NCI-H2171 treated with DMSO at 0.1 percent for 48 hours (cell line): ENCODE results near the gene SLC6A15.

ENCODE experiments used
- DNase-seq: peaks from one replicate; lab custom pipeline; 2025; lab: John Stamatoyannopoulos, UW

SLC6A15 gene

DNA sequence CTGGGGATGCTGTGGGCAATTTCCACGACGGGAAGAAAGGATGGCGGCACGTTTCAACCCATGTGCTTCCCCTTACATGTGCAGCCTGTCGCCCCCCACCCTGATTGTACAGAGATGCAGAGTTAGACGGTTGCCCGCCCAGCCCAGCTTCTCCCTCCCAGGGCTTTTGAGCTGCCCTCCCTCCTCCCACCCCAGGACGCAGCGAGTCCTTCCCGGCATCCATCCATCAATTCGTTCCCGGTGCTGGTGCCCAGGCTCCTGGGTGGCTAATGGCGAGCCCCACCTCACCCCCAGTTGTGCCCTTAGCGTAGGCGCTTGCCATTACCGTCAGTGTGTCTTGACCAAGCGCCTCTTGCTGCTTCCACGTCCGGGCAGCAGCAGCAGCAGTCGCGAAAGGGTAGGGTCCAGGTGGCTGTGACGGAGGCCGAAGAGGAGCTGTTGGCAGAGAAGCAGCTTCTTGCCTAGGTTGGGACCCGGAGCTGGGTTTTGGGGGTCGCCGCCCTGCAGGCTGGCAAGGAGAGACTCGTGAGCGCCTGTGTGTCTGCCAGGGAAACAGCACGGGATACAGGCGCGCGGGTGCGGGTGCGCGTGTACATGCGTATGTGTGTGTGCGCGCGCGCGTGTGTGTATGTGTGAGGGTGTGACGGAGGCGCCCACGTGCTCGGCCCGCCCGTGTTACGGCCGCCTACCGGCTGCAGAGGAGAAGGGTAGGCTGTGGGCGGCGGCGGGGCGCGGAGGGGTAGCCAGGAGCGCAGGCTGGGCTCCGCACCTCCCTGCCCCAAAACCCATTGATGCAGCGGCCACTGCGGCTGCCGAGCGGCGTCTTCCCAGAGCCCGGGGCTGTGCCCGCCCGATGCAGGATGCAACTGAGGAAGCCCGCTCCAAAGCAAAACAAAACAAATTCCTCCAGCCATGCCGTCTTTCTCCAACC is at the start of gene SLC6A15:
Gene SLC6A15 (minus strand): TSS at position 602 of the 931 bp plus-strand sequence. CDS start 20,679 bp downstream, outside the sequence.
- DNase-seq: peak; percentile 89

DNA sequence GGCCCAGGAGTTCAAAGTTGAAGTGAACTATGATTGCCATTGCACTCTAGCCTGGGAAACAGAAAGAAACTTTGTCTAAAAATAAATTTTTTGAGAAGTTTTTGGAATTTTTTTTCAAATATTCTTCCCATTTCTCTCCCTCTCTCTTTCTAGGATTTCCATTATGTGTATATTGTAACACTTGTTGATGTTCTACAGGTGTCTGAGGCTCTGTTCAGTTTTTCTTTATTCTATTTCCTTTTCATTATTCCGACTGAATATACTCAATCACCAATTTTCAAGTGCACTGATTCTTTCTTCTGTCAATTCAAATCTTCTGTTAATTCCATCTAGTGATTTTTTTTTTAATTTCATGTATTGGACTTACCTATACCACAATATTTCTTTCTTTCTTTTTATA is 48.3 kb upstream of the SLC6A15 start:
- DNase-seq: no peak

DNA sequence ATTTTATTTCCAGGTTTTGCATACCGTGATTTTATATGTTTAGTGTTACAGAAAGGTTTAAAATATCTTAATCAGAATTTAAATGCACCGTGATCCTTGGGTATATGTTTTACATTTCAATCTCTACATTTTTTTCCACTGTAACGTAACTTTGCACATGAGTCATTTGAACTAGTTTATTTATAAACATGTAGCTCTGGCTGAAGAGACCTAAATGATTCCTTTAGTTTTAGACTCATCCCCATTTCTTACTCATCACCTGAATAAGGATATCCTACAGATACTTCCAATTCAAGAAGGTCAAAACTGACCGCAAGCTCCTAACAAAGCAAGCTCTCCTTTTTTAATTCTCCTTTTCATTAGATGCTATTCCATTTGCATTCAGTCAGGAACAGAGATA is 42.7 kb upstream of the SLC6A15 start:
- no peak for DNase-seq

DNA sequence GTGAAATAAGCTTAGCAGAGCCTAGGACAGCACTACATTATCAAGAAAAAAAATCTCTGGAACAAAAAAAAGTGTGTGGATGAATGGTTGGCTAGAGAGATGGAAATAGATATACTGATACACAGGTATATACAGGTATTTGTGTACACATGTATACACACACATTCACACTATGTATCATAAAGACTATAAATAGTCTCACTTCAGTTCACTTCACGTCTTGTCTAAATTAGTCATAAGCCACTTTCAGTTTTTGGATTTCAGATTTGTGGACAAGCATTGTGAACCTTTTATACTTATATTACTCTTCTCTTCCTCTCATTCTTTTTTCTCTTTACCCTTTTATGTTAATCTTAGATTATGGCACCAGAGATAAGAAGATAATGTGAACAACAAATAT is 41.8 kb upstream of the SLC6A15 start:
- DNase-seq: no peak

DNA sequence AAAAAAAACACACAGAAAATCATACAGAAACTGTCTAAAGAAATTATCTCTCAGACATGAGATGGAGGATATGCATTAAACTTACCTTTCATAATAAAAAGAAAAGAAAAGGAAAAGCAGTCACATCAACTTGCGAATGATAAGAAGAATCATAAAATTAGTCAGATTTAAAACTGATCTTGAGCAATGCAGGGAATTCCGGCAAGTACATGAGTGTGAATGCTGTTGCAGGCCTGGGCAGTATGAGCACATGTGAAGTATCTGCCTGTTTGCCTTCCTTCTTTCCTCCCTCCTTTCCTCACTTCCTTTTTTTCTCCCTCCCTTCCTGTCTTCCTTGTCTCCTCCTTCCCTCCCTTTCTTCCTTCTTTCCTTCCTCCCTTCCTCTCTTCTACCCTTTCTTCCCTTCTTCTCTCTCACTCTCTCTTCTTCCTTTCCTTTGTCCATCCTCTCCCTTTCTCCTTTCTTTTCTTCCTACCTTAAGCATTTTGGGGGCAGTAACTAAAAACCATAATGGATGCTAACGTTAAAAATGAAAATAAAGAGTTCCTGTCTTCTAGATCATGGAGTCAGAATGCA is 38.5 kb upstream of the SLC6A15 start:
- no peak for DNase-seq

DNA sequence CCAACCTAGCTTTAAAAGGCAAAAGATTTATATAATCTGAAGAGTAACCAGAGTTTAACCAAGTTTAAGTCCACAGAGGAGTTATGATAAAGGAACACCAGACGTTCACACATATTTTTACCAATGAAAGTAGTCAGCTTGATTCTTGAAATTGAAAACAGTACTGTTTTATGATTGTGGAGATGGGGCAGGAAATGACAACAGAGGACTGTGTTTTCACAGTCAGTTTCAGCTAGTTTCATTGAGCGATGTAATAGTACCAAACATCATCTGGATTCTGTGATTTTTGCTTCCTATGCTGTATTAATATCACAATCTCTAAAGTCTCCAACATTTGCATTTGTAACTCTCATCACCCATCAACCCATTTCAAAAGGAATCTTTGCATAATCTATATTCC is 34.2 kb upstream of the SLC6A15 start:
- no peak for DNase-seq

DNA sequence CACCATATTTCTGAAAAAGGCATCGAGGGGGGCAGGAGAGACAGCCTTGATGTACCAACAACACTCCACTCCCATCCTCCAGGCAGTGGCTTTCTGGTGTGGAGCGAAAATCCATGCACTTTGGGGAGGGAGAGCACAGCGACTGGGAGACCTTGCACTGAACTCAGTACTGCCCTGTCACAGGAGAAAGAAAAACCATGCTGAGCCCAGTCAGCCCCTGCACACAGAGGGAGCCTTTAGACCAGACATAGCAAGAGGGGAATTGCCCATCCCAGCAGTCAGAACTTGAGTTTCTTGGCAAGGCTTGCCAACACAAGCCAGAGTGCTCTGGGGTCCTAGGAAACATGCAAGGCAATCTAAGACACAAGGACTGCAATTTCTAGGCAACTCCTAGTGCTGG is 24.8 kb upstream of the SLC6A15 start:
- DNase-seq: no peak

DNA sequence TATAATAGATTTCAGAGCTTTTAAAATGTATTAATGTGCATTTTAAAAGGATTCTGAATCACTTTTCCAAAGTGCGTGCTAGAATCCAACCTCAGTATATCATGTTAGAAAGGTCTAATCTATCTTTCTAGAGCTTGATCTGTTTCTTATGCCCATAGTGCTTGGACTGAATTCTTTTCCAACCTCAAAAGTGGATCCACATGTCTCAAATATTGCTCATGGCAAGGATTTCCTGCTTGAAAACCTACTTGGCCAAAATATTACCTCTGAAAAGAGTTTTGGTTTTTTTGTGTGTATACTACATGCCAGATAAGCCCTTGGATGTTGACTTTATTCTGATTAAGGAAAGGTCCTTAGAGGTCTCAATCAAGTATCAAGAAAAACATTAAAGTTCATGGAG is 16.9 kb upstream of the SLC6A15 start:
- DNase-seq: no peak

DNA sequence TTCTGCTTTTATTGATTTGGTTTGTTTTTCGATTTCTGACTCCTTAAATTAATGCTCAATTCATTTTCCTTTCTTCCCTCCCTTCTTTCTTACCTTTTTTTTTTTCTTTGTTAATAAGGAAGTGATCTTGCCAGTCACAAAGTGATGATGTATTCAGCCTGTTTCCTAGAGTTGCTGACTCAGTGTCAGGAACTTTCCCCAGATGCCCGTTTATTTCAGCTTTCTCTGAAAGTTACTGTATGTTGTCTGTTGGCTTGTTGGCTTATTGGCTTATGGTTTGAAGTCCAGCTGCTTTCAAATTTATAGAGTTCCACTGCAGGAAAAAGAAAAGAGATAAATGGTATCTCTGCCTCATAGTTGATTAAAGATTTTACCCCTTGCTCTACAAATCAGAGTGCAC is 12.4 kb upstream of the SLC6A15 start:
- DNase-seq: no peak

DNA sequence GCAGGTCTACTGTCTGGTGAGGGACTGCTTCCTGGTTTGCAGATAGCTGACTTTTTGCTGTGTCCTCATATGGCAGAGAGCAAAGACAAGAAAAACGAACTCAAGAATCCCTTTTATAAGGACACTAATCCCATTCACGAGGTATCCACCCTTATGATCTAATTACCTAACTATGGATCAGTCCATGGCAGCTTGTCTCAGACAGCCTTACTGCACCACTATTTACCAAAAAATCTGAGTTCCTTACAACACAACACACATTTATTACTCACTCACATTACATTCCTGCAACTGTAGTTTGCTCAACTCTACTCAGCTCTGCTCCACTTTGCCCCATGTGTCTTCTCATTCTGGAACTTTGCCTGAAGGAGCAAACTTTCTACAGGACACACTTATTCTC is 10.1 kb upstream of the SLC6A15 start:
- DNase-seq: no peak

DNA sequence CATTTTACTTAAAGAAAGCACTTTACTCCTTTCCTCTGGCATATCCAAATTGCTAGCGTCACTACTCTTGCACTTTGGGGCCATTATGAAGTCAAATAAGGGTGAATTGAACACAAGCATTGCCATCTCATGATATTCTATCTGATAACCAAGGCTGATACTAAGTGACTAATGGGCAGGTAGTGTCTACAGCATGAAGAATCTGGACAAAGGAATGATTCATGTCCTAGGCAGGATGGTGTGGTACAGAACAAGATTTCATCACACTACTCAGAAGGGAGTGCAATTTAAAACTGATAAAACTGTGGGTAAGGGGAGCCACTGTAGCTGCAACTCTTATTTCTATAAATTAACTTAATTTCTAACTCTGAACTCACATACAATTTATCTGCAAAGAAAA is 7.7 kb upstream of the SLC6A15 start:
- no peak for DNase-seq

DNA sequence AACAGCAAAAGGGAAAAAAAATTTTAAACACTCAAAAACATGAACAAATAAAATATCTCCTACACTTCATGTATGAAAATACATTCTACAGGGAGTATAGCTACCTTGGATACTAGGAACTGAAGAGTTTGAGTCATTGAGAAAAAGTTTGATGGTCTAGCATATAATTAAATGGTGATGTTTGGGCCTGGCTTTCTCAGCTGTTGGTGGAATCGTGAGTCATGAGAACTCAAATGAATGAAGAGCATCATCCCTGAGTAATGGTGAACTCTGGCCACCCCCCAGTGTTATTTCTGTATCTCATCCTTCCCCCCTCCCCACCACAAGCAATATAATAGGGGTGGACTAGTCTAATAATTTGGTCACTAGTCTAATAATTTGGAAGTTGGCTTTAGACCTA is 6.7 kb upstream of the SLC6A15 start:
- DNase-seq: no peak

DNA sequence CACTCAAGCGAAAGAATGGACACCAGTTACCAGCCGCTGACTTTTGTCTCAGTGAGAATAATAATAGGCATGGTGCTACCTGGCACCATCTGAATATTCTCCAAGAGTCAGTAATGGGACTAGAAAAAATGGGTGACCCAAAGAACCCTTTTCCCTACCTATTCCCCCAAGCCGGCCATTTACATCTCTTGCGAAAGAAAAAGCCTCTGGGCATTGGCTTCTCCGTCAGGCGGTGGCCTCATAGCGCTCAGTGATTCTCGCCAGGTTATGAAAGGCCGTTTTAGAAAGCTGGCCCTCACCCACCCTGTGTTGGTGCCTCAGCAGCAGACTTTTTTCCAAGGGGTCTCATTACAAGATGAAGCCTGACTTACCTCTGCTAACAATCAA is 523 bp upstream of the SLC6A15 start:
- no peak for DNase-seq

DNA sequence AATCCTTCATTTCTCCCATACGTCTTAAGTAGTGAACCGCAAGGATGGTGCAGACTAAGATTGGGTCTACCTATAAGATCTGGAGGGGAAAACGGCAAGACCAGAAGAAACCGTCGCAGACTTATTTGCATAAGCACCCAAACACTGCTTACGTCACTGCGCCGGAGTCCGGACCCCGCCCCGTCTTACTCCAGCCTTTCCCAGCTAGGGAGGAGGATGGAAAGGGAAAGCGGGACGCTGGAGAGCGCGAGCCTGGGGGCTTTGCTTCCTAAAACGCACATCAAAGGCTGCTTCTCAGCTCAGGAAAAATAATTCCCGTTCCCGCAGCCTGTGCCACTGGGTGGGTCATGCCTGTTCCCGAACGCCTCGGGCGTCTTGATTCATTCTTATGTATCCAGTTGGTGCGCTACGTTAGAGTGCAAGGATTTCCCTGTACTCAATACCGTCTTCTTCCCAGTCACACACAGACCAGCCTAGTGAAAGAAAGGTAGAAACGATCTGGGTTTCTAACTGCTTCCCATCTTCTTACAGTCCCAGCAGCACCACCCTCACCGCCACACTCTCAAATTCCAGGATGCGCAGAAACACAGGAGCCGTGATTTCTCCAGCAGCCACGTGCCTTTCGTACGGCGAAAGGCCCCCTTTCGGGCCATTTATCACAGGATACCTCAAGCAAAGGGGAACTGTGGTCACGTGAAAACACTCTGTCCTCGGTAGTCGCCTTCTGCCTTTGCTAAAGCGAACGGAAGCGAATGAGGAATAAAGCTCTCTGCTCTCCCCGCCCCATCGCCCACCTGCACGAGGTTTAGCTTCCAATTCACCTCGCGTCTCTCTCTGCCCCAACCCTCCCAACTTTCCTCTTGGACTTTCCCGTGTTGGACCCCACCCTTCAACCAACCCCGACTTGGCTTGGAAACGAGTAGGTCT is 1.1 kb downstream of the SLC6A15 start:
- peak; percentile 85 for DNase-seq

DNA sequence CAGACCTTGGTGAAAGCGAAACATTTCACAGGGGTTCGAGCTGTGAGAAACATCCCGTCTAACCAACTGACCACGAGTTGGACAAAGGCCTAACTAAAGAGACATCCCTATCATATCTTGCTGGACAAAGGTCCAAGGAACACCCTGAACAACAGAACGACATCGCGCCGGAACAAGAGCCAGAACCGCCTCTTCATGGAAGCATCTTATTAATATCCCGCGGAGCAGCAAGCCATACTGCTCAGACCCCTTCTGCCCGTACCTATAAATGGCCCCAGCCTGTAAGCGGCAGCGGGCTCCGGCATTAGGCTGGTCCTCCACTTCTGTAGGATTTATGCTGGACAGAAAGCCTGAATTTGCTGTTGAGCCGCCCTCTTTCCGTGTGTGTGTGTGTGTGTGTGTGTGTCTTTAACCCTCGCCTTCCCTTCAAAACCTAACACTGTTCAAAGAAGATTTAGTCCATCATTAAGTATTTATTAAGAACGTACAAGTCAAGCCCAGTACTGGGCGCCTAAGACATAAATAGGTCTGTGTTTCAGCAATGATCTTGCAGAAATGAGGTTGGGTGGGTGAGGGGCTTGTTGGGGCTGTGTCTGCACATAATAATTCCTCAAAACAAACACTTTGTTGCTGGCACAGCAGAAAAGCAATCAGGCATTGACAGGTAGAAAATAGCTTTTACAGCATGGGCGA is 1.9 kb downstream of the SLC6A15 start:
- DNase-seq: no peak

DNA sequence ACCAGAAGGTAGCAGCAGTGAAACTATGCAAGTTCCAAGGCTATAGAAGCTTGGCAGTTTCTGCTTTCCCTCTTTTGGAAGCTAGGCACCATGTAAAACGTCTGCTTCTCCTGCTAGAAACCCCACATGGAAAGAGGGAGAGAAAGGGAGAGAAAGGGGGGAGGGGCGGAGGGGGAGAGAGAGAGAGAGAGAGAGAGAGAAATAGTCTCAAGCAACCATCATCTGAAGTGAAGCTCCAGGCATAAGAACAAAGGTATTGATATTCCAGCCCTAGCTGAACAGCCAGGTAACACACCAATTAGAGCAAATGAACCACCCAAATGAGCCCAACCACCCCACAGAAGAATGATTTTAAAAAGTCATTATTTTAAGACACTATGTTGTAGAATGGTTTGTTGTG is 8.5 kb downstream of the SLC6A15 start:
- DNase-seq: no peak

DNA sequence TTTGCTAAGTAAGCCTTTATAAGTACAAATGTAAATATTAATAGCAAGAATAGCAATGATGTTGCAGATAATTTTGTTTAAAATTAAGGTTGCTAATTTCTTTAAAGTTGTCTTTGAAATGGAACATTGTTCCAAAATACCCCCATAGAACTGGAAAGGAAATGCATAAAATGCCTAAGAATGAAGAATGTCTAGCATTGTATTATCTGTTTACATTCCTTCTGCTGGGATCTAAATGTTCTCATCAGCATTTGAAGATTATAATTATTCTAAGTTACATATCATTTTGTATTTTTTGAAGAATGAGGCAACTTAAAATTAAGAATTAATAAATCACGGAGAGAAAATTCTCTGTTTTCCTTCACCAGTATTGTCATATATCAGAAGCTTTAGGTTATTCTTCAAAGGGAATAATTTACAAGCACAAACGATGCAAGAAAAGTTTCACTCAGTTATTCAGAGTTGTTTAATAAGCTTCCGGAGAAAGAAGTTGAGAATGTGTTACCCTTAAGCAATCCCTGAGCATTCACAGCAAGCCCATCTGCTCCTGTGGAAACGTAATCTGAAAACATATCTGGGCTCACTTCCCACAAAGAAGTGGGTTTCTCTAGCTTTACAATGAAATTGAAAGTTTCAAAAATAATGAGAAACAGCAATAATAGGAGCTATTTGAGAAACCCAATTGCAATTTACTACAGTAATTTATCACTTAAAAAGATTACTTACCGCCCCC is 21.3 kb downstream of the SLC6A15 start:
- DNase-seq: no peak

DNA sequence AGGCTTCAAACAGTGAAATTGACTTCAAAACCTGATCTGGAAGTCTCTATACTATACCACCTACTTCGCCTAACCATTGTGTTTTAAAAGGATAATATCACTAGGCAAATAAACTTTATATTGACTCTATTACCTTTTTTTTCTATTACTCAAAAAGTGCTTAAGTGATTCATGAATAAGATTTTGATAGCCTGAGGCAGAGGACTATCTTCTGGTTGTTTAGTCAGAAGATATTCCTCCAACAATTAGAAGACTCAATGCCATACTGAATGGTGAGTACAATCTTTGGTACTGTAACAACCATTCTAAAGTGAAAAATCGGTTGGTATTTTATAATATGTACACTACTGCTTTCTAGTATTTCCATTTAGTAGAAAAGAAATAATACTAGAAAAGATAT is 22.8 kb downstream of the SLC6A15 start:
- DNase-seq: no peak

DNA sequence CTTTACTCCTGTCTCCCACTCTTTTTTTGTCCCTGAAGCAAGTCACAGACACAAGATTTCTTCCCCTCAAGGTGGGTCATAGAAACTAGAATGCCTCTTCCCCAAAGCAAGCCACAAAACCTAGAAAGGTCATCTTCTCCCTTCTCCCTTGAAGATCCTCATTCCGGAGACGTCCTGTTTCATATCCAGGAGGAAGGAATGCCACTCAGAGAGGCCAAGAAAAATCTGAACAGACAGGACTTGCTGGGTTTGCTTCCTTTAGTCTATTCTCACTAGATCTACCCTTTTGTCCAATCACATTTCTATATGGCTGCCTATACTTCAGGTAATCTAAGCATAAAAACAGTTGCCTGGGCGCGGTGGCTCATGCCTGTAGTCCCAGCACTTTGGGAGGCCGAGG is 23.7 kb downstream of the SLC6A15 start:
- no peak for DNase-seq

DNA sequence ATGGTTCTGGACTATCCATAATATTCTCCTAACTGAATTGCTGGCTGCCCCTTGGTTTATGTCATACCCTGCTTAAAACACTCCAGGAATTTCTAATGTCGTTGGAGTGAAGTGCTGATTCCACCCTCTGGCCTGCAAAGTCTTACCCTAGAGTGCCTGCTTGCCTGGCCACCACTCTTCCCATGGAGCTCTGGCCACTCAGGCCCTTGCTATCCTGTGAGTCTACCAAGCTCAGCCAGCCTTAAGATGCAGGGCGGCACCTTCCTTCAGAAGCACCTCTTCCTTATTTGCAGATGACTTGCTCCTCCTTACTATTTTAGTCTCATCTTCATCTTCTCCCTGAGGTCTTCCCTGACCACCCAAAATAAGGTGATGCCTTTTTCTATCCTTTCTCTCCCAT is 35.3 kb downstream of the SLC6A15 start:
- DNase-seq: no peak

DNA sequence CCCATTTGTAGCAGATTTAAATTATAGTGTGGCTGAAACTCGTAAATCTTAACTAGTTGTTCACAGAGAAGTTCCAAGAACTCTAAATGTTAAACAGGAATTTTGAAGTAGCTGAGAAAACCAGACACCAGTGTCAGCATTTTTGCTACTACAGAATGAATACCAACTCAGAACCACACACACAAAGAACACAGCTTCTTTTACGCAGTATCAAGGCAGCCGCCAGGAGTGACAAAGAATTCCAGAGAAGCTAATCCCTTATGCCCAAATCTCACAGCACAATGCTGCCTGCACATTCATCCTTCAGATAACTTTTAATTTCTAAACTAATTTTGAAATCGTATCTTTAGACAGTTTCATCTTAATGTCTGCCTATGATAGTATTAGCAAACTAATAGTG is 37.4 kb downstream of the SLC6A15 start:
- DNase-seq: no peak

DNA sequence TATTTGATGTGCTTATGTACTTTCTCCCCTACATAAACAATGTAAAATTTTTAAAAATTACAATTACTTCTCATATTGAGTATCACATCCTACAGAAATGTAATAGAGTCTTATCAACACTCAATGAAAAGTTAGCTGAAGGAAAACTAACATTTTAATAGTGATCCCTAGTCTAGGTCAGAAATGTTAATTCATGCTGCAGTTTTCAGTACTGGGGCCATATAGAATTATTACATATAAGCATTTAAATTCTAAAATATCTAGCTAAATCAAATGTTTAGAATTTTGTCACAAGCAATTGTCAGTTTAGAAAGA is 37.8 kb downstream of the SLC6A15 start:
- no peak for DNase-seq
